A549 (cell line): ENCODE measurements around the gene TNS3. TPM values are rescaled to one million over a fixed set of nuclear protein-coding genes. Genes with fewer than 3 reads are reported as not detected.

Source experiments
- ATAC-seq, 2 experiments: fragments of 200-7000 bp in 1 of 2; fragments of >200 bp in 1 of 2; cut with Nextera tagmentation in 1 of 2; cut with Tn5 transposase in 1 of 2; 3 replicates each; pipeline versions ENCODE4 v1.8.0 to v1.9.1; 2018 to 2020; ENCODE audit warnings: mild to moderate bottlenecking in 1 of 2, moderate library complexity in 1 of 2
- CTCF ChIA-PET: fragments of 300-600 bp; sonication (Branson Sonifier 250); formaldehyde crosslinking; extraction: SDS; loops from one replicate; lab custom pipeline; 2021; ENCODE audit warnings: antibody characterized with exemption, inconsistent platforms; lab: Yijun Ruan, JAX
- POLR2A ChIA-PET: fragments of 350-600 bp; formaldehyde crosslinking; extraction: SDS; loops from one replicate; lab custom pipeline; 2021; ENCODE audit warnings: antibody characterized with exemption, inconsistent platforms; lab: Yijun Ruan, JAX
- DNase-seq, 2 experiments: peaks; one replicate each; pipeline versions ENCODE4 v3.0.0 to v3.0.0-alpha.2; 2011 to 2016; ENCODE audit warnings: low read depth in 1 of 2, low spot score in 1 of 2
- FAIRE-seq: peaks from 2 replicates; lab custom pipeline; 2011; peaks lifted over from hg19 to GRCh38; lab: Jason Lieb, UNC
- H3K27ac ChIP-seq, 2 experiments: fragments of >200 bp; sonication (Bioruptor Twin); formaldehyde crosslinking; 3 replicates each; pipeline ENCODE4 v1.5.1; 2016 to 2017
- H3K4me1 ChIP-seq: fragments of >200 bp; sonication (Bioruptor Twin); formaldehyde crosslinking; 3 replicates; pipeline ENCODE4 v1.6.1; 2016
- H3K4me2 ChIP-seq: fragments of >200 bp; sonication (Bioruptor Twin); formaldehyde crosslinking; 3 replicates; pipeline ENCODE4 v1.6.1; 2016
- H3K4me3 ChIP-seq: fragments of >200 bp; sonication (Bioruptor Twin); formaldehyde crosslinking; 3 replicates; pipeline ENCODE4 v1.5.1; 2016
- H3K9me3 ChIP-seq: fragments of >200 bp; sonication (Bioruptor Twin); formaldehyde crosslinking; 3 replicates; pipeline ENCODE4 v1.6.1; 2016
- CBX2 ChIP-seq: fragments of 200-600 bp; sonication (generic); IDR thresholded peaks from 2 replicates; pipeline ENCODE4 v1.6.1; 2016; ENCODE audit warnings: low read depth, mild to moderate bottlenecking, borderline replicate concordance
- EP300 ChIP-seq, 2 experiments: fragments of >200 bp; sonication (Bioruptor Twin); formaldehyde crosslinking; IDR thresholded peaks; 2 replicates in 1 of 2; 3 replicates in 1 of 2; pipeline ENCODE4 v1.6.1; 2016 to 2017
- FOXS1 ChIP-seq: fragments of 250-450 bp; sonication (Bioruptor Pico); IDR thresholded peaks from 2 replicates; pipeline ENCODE4 v1.5.0; 2020; ENCODE audit warnings: mild to moderate bottlenecking, moderate library complexity
- GATA3 ChIP-seq: IDR thresholded peaks from 2 replicates; pipeline ENCODE4 v1.6.1; 2012; ENCODE audit warnings: borderline replicate concordance
- HEYL ChIP-seq: fragments of 250-450 bp; sonication (Bioruptor Pico); IDR thresholded peaks from 2 replicates; pipeline ENCODE4 v1.8.0; 2021; ENCODE audit warnings: mild to moderate bottlenecking, moderate library complexity
- HOXA7 ChIP-seq: fragments of 250-450 bp; sonication (Bioruptor Pico); IDR thresholded peaks from 2 replicates; pipeline ENCODE4 v1.5.0; 2020; ENCODE audit warnings: mild to moderate bottlenecking, moderate library complexity
- JUN ChIP-seq, 2 experiments: fragments of >200 bp; sonication (Bioruptor Twin); formaldehyde crosslinking; IDR thresholded peaks; 2 replicates in 1 of 2; 3 replicates in 1 of 2; pipeline ENCODE4 v1.6.1; 2016 to 2017
- KDM1A ChIP-seq: fragments of 200-600 bp; sonication (generic); IDR thresholded peaks from 2 replicates; pipeline ENCODE4 v1.6.1; 2016; ENCODE audit warnings: low read depth, mild to moderate bottlenecking
- MAFK ChIP-seq: fragments of 450-650 bp; IDR thresholded peaks from 2 replicates; pipeline ENCODE4 v1.6.1; 2014; ENCODE audit not compliant: partially characterized antibody
- MYC ChIP-seq: IDR thresholded peaks from 2 replicates; pipeline ENCODE4 v1.6.1; 2012; ENCODE audit warnings: mild to moderate bottlenecking, inconsistent platforms, low read length, improper control_type of control experiment, borderline replicate concordance
- PHF8 ChIP-seq: fragments of 200-600 bp; sonication (generic); IDR thresholded peaks from 2 replicates; pipeline ENCODE4 v1.6.1; 2016; ENCODE audit warnings: low read depth, mild to moderate bottlenecking, antibody characterized with exemption, moderate library complexity, borderline replicate concordance
- POLR2A ChIP-seq: IDR thresholded peaks from 2 replicates; pipeline ENCODE4 v1.6.1; 2012; ENCODE audit warnings: mild to moderate bottlenecking, low read length
- POLR2AphosphoS2 ChIP-seq: conservative IDR thresholded peaks from 2 replicates; pipeline ENCODE4 v1.6.1; 2012; ENCODE audit warnings: low read length, improper control_type of control experiment, inconsistent platforms
- RAD21 ChIP-seq, 2 experiments: fragments of >200 bp in 1 of 2; sonication (Bioruptor Twin) in 1 of 2; formaldehyde crosslinking in 1 of 2; IDR thresholded peaks in 1 of 2; conservative IDR thresholded peaks in 1 of 2; 2 replicates in 1 of 2; 3 replicates in 1 of 2; pipeline ENCODE4 v1.6.1; 2012 to 2018; ENCODE audit warnings: inconsistent platforms in 1 of 2
- RCOR1 ChIP-seq: fragments of 150-350 bp; IDR thresholded peaks from 2 replicates; pipeline ENCODE4 v1.6.1; 2014; ENCODE audit warnings: antibody characterized with exemption, low read length, low read depth
- RFX5 ChIP-seq: fragments of 450-650 bp; IDR thresholded peaks from 2 replicates; pipeline ENCODE4 v1.7.1; 2014; ENCODE audit warnings: antibody characterized with exemption, mild to moderate bottlenecking, moderate library complexity
- SREBF2 ChIP-seq: fragments of 450-650 bp; IDR thresholded peaks from 2 replicates; pipeline ENCODE4 v1.6.1; 2014; ENCODE audit warnings: mild to moderate bottlenecking, moderate library complexity
- TFCP2L1 ChIP-seq: fragments of 250-450 bp; sonication (Bioruptor Pico); IDR thresholded peaks from 2 replicates; pipeline ENCODE4 v1.5.0; 2021; ENCODE audit warnings: mild to moderate bottlenecking
- TP53 ChIP-seq: fragments of 250-450 bp; sonication (Bioruptor Pico); IDR thresholded peaks from 2 replicates; pipeline ENCODE4 v1.5.0; 2021; ENCODE audit warnings: mild to moderate bottlenecking, moderate library complexity
- ZSCAN20 ChIP-seq: fragments of 250-450 bp; sonication (Bioruptor Pico); IDR thresholded peaks from 2 replicates; pipeline ENCODE4 v1.8.0; 2022; ENCODE audit warnings: mild to moderate bottlenecking, moderate library complexity
- WGBS: methylation state at CpG from one replicate; pipeline ENCODE4 v1.1.6; 2017; ENCODE audit errors: missing lambda C conversion rate; 5-methylcytosine and 5-hydroxymethylcytosine counted together
- polyA plus RNA-seq, 4 experiments: library from polyadenylated mRNA; depleted of rRNA in 3 of 4; stranded (reverse); fragments of >200 nt; fragmentation: RNase III in 1 of 4; extraction: RNeasy Plus Mini Kit Qiagen cat#74134 plus additional on column Dnase treatment in 1 of 4; gene quantifications; 2 replicates in 3 of 4; 3 replicates in 1 of 4; pipeline ENCODE4 v1.2.3, GENCODE V29; 2011 to 2017
- TF ChIP-seq, protein P1 (sequence below): IDR thresholded peaks from 2 replicates; pipeline ENCODE4 v1.6.1; 2012; ENCODE audit warnings: low read depth, borderline replicate concordance
- TF ChIP-seq, protein P2 (sequence below): fragments of >200 bp; sonication (Bioruptor Twin); formaldehyde crosslinking; IDR thresholded peaks from 3 replicates; pipeline ENCODE4 v1.5.1; 2016
- TF ChIP-seq, protein P3 (sequence below): IDR thresholded peaks from 2 replicates; pipeline ENCODE4 v1.6.1; 2012
- TF ChIP-seq, protein P4 (sequence below): fragments of 200-600 bp; sonication (generic); IDR thresholded peaks from 2 replicates; pipeline ENCODE4 v1.6.1; 2016; ENCODE audit warnings: antibody characterized with exemption, mild to moderate bottlenecking, moderate library complexity

Gene TNS3
- polyA plus RNA-seq, 2 of the 4 experiments (the other 2 are of a cell fraction) = 107 to 134 TPM

DNA sequence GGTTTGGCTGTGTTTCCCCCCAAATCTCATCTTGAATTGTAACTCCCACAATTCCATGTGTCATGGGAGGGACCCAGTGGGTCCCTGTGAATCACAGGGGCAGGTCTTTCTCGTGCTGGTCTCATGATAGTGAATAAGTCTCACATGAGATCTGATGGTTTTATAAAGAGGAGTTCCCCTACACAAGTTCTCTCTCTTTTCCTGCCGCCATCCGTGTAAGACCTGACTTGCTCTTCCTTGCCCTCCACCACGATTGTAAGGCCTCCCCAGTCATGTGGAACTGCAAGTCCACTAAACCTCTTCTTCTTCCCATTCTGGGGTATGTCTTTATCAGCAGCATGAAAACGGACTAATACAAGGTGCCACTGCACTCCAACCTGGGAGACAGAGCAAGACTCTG lies 329.2 kb downstream of the TNS3 start:
- H3K4me2 ChIP-seq = no peak overlapping the region
- 84% methylated on average over 5 of the region's 5 CpGs for WGBS
- H3K9me3 ChIP-seq = peaks cover 3% of the 10 kb centered on the region; the same call in 1 of the 3 replicates
- FAIRE-seq (no peak), ATAC-seq (no peak), DNase-seq (no peak)
- H3K4me3 ChIP-seq = no peak overlapping the region
- H3K27ac ChIP-seq = no peak overlapping the region
- TF ChIP-seq, protein P1, sequence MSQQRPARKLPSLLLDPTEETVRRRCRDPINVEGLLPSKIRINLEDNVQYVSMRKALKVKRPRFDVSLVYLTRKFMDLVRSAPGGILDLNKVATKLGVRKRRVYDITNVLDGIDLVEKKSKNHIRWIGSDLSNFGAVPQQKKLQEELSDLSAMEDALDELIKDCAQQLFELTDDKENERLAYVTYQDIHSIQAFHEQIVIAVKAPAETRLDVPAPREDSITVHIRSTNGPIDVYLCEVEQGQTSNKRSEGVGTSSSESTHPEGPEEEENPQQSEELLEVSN = no peak
- TF ChIP-seq POLR2A = no peak
- TF ChIP-seq RAD21 (conservative IDR thresholded peaks at IDR 0.05 in 1 of 2, IDR thresholded peaks at IDR 0.05 in 1 of 2) = no peak
- TF ChIP-seq MAFK = no peak
- no peak for TF ChIP-seq GATA3
- TF ChIP-seq HOXA7 (CRISPR knock-in tag) = no peak
- no peak for TF ChIP-seq JUN (IDR thresholded peaks at IDR 0.05)
- ChIA-PET CTCF (interaction anchor here (1.4 to 6.0 kb wide), 5 partner anchors 9 to 1334 kb away, joined by 4 to 69 read pairs (median 14); no protein-coding TSS in a partner anchor), POLR2A (no interaction called here)
- peaks cover 13% of the 10 kb centered on the region for H3K4me1 ChIP-seq

DNA sequence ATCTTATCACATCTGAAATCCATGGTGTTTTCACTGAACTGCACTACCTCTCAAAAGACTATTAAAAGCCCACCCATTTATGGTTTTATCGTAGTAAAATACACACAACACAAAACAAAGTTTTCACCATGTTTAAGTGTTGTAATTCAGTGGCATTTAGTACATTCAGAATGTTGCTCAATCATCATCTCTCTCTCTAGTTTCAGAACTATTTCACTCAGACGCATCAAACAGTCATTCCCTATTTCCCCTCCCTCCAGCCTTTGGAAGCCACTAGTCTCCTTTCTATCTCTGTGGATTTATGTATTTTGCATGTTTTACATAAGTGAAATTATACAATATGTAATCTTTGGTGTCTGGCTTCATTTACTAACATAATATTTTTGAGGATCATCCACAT lies 332.6 kb downstream of the TNS3 start:
- ChIA-PET POLR2A (no interaction called here), CTCF (no interaction called here)
- ATAC-seq (no peak), DNase-seq (no peak), FAIRE-seq (no peak)
- H3K4me1 ChIP-seq = peaks cover 7% of the 10 kb centered on the region; the same call in 2 of the 3 replicates
- no peak overlapping the region for H3K4me2 ChIP-seq
- H3K27ac ChIP-seq = no peak overlapping the region
- H3K9me3 ChIP-seq = peaks cover 3% of the 10 kb centered on the region; the same call in 1 of the 3 replicates
- no peak overlapping the region for H3K4me3 ChIP-seq
- no peak for TF ChIP-seq TP53 (CRISPR knock-in tag)
- TF ChIP-seq, protein P2, sequence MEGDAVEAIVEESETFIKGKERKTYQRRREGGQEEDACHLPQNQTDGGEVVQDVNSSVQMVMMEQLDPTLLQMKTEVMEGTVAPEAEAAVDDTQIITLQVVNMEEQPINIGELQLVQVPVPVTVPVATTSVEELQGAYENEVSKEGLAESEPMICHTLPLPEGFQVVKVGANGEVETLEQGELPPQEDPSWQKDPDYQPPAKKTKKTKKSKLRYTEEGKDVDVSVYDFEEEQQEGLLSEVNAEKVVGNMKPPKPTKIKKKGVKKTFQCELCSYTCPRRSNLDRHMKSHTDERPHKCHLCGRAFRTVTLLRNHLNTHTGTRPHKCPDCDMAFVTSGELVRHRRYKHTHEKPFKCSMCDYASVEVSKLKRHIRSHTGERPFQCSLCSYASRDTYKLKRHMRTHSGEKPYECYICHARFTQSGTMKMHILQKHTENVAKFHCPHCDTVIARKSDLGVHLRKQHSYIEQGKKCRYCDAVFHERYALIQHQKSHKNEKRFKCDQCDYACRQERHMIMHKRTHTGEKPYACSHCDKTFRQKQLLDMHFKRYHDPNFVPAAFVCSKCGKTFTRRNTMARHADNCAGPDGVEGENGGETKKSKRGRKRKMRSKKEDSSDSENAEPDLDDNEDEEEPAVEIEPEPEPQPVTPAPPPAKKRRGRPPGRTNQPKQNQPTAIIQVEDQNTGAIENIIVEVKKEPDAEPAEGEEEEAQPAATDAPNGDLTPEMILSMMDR = no peak
- no peak for TF ChIP-seq CBX2
- no peak for TF ChIP-seq PHF8
- TF ChIP-seq FOXS1 = no peak
- TF ChIP-seq RFX5 = no peak
- no peak for TF ChIP-seq GATA3
- WGBS = 72% methylated on average over 2 of the region's 2 CpGs

DNA sequence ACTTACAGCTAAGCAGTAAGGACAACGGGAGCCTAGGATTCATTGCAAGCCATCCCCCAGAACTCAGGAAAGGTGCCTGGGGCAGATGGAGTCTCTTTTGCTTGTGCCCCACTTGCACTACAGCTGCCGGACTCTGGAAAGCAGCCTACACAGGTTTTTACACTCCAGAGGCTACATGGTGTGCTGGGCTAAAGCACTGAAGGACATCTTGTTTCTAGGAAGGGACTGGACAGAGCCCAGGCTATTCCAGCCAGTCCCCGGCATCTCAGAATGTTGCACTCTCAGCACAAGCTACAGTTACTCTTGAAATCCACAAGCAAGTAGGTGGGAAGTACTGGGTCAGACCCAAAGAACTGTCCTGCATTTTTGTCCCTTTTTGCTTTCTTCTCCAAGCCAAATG lies 333.1 kb downstream of the TNS3 start:
- no peak for TF ChIP-seq KDM1A
- no peak for TF ChIP-seq EP300 (IDR thresholded peaks at IDR 0.05)
- TF ChIP-seq, protein P2 = no peak
- TF ChIP-seq RFX5 = no peak
- no peak for TF ChIP-seq SREBF2
- no peak for TF ChIP-seq MYC
- TF ChIP-seq, protein P3, sequence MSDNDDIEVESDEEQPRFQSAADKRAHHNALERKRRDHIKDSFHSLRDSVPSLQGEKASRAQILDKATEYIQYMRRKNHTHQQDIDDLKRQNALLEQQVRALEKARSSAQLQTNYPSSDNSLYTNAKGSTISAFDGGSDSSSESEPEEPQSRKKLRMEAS = no peak
- no peak for TF ChIP-seq RCOR1
- no peak for TF ChIP-seq POLR2AphosphoS2
- no peak for TF ChIP-seq ZSCAN20 (CRISPR knock-in tag)
- TF ChIP-seq, protein P4, sequence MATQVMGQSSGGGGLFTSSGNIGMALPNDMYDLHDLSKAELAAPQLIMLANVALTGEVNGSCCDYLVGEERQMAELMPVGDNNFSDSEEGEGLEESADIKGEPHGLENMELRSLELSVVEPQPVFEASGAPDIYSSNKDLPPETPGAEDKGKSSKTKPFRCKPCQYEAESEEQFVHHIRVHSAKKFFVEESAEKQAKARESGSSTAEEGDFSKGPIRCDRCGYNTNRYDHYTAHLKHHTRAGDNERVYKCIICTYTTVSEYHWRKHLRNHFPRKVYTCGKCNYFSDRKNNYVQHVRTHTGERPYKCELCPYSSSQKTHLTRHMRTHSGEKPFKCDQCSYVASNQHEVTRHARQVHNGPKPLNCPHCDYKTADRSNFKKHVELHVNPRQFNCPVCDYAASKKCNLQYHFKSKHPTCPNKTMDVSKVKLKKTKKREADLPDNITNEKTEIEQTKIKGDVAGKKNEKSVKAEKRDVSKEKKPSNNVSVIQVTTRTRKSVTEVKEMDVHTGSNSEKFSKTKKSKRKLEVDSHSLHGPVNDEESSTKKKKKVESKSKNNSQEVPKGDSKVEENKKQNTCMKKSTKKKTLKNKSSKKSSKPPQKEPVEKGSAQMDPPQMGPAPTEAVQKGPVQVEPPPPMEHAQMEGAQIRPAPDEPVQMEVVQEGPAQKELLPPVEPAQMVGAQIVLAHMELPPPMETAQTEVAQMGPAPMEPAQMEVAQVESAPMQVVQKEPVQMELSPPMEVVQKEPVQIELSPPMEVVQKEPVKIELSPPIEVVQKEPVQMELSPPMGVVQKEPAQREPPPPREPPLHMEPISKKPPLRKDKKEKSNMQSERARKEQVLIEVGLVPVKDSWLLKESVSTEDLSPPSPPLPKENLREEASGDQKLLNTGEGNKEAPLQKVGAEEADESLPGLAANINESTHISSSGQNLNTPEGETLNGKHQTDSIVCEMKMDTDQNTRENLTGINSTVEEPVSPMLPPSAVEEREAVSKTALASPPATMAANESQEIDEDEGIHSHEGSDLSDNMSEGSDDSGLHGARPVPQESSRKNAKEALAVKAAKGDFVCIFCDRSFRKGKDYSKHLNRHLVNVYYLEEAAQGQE = no peak
- no peak for TF ChIP-seq TFCP2L1 (CRISPR knock-in tag)
- TF ChIP-seq HEYL = no peak
- CTCF ChIA-PET = no interaction called here
- H3K4me1 ChIP-seq = peaks cover 7% of the 10 kb centered on the region; the same call in 2 of the 3 replicates
- H3K9me3 ChIP-seq = peaks cover 3% of the 10 kb centered on the region; the same call in 1 of the 3 replicates
- no peak overlapping the region for H3K4me2 ChIP-seq
- POLR2A ChIA-PET = no interaction called here
- ATAC-seq (no peak), DNase-seq (no peak), FAIRE-seq (no peak)
- no peak overlapping the region for H3K27ac ChIP-seq
- H3K4me3 ChIP-seq = no peak overlapping the region
- WGBS = 64% methylated on average over 3 of the region's 3 CpGs
